ENCODE results near the gene P3H2.

P3H2 gene

DNA sequence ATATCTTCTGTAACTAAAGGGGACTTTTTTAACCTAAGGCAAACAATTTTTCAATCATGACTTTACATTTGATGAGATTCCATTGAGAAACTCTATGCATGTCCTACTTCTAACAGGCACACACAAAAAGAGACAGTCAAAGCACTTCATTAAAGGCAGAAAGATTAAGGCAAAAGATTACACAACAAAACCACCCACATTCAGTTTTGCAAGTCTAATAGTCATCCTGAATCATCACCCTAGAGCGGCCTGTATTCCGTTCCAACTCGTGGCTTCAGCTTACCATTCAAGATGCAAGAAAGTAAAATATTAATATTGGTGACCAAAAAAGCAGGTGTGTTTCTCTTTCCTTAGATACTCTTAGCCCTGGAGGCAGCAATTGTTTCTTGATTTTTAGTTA, 205.9 kb downstream of the P3H2 start:
- H3K4me3 Mint-ChIP-seq: no peak overlapping the region
- no peaks in the 10 kb centered on the region for H3K4me1 Mint-ChIP-seq
- ATAC-seq (no peak), DNase-seq (no peak)
- no peaks in the 10 kb centered on the region for H3K27me3 Mint-ChIP-seq
- no peak overlapping the region for H3K27ac Mint-ChIP-seq
- H3K9me3 Mint-ChIP-seq: no peaks in the 10 kb centered on the region

DNA sequence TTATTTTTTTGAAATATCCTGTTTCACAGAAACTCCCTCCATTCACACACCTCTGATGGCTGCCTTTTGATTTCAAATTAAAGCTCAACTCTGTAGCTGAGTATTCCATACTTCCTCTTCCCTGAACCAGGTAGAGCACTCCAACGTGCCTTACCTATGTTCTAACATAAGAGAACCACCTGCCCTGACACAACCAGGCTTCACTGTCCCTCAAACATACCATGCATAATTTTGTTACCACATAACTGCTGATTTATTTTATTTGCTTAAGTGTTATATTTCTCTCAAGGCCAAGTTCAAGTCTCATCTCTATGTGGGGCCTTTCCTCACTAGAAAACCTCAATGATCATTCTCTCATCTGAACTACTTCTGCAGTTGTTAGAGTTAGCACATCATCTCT, 209.7 kb downstream of the P3H2 start:
- Mint-ChIP-seq H3K4me1 (no peaks in the 10 kb centered on the region), H3K27me3 (no peaks in the 10 kb centered on the region), H3K27ac (no peak overlapping the region), H3K9me3 (no peaks in the 10 kb centered on the region), H3K4me3 (no peak overlapping the region)
- ATAC-seq (no peak), DNase-seq (no peak)

DNA sequence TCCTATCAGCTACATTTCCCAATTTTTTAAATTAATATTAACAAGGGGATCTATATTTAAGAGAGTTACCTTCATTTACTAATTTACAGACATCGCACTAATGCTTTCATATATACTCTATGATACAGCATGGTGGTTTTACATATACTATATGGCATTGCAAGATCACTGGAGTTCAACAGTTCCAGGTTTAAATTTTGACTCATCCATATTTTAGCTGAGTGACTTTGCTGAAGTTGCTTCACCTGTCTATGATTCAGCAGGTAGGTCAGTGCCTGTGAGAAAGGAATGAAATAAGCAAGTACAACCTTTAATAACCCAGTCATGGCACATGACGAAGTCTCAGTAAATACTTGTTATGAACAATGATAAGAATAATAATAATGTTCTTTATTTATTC, 211.1 kb downstream of the P3H2 start:
- Mint-ChIP-seq H3K4me1 (no peaks in the 10 kb centered on the region), H3K9me3 (no peaks in the 10 kb centered on the region), H3K4me3 (no peak overlapping the region), H3K27me3 (no peaks in the 10 kb centered on the region), H3K27ac (no peak overlapping the region)
- ATAC-seq: no peak
- no peak for DNase-seq

DNA sequence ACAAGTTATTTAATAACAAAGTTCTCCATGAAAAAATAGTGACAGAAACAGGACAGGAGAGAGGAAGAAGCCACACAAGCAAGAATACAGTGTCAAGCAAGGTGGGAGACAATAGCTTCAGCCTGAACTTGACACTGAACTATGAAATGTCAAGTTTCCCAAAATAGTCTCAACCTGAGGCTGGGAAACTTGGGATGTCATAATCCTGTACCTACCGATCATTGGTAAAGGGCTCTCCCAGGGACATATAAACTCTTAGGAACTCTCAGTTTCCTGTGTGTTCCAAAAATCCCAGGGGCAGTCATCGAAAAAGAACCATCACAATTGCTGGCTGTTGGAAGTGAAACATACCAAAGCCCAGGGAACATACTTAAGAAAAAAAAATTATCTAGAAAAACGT, 211.6 kb downstream of the P3H2 start:
- Mint-ChIP-seq H3K27me3 (no peaks in the 10 kb centered on the region), H3K4me3 (no peak overlapping the region), H3K9me3 (no peaks in the 10 kb centered on the region), H3K27ac (no peak overlapping the region), H3K4me1 (no peaks in the 10 kb centered on the region)
- DNase-seq (no peak), ATAC-seq (no peak)

DNA sequence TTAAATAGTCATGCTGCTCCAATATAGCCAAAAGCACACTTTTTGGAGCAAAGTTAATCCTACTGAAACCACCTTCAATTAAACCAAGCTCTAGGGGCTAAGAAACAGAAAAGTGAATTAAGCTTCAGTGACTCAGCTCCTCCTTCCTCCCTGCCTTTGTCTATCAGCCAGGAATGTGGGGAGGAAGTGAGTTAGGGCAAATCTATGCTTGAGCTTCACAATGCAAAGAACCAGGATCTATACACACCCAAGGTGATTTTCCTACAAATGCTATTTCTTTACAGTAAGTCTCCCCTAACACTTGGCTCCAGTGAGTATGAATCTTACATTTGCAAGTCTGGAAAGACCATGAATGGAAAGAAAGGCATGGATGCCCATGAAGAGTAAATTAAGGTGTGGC, 212.1 kb downstream of the P3H2 start:
- Mint-ChIP-seq H3K9me3 (no peaks in the 10 kb centered on the region), H3K4me1 (no peaks in the 10 kb centered on the region), H3K27ac (no peak overlapping the region), H3K27me3 (no peaks in the 10 kb centered on the region), H3K4me3 (no peak overlapping the region)
- DNase-seq: no peak
- no peak for ATAC-seq

DNA sequence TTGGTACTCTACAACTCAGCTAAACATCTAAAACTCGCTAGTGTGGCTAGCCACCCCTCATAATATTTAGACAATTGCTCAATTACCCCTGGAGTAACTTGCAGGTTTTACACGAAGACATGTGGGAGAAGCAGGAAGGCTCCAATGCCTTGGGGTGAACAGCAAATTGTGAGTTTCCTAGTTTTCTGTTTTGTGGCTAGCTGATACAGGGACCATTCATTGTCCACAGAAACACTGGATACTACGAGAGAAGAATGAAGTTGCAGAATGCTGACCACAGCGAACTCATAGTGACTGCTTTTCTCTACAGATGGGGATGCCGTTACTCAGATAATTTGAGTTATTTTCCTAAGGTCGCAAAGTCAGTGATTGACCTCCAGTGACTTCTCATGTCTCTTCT, 212.9 kb downstream of the P3H2 start:
- DNase-seq (no peak), ATAC-seq (no peak)
- Mint-ChIP-seq H3K27me3 (no peaks in the 10 kb centered on the region), H3K4me1 (no peaks in the 10 kb centered on the region), H3K9me3 (no peaks in the 10 kb centered on the region), H3K27ac (no peak overlapping the region), H3K4me3 (no peak overlapping the region)
